Sigmoid colon (tissue), 4 donors: ENCODE measurements around the gene AMMECR1.

Experiments used
- POLR2A ChIP-seq, 2 donors: fragments of 450-650 bp; IDR thresholded peaks; one replicate each; pipeline ENCODE4 v1.6.1; 2016; ENCODE audit warnings: antibody characterized with exemption in 2 of 2, mild to moderate bottlenecking in 2 of 2, moderate library complexity in 2 of 2
- POLR2AphosphoS5 ChIP-seq, 4 donors: sonication (generic); formaldehyde crosslinking; IDR thresholded peaks; one replicate each; pipeline ENCODE4 v1.6.1; 2017; ENCODE audit warnings: antibody characterized with exemption in 4 of 4
- TF ChIP-seq, protein P1 (sequence below), 4 experiments: fragments of 450-650 bp in 3 of 4; fragments of 200-600 bp in 1 of 4; IDR thresholded peaks; one replicate each; pipeline ENCODE4 v1.5.1; 2016 to 2019; ENCODE audit warnings: antibody characterized with exemption in 4 of 4, mild to moderate bottlenecking in 3 of 4, moderate library complexity in 2 of 4

DNA sequence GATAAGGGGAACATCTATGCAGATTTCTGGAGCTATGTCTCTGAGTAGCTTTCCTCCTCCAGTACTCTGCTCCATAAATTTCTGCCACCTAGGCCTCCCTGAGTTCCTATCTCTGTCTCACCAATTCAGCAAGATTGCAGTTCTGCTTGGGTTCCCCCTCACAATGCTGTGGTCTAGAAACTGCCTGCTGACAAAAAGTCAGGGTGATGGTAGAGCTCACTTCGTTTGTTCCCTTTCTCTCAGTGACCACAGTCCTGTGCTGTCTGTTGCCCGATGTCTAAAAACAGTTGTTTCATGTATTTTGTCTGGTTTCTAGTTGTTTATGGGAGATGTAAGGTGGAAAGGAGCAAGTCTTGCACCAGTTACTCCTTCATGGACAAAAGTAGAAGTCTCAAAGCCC lies 41.1 kb downstream of the AMMECR1 start:
- TF ChIP-seq, protein P1, sequence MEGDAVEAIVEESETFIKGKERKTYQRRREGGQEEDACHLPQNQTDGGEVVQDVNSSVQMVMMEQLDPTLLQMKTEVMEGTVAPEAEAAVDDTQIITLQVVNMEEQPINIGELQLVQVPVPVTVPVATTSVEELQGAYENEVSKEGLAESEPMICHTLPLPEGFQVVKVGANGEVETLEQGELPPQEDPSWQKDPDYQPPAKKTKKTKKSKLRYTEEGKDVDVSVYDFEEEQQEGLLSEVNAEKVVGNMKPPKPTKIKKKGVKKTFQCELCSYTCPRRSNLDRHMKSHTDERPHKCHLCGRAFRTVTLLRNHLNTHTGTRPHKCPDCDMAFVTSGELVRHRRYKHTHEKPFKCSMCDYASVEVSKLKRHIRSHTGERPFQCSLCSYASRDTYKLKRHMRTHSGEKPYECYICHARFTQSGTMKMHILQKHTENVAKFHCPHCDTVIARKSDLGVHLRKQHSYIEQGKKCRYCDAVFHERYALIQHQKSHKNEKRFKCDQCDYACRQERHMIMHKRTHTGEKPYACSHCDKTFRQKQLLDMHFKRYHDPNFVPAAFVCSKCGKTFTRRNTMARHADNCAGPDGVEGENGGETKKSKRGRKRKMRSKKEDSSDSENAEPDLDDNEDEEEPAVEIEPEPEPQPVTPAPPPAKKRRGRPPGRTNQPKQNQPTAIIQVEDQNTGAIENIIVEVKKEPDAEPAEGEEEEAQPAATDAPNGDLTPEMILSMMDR (IDR thresholded peaks at IDR 0.05) = no peak
- no peak for TF ChIP-seq POLR2A (IDR thresholded peaks at IDR 0.05)
- no peak for TF ChIP-seq POLR2AphosphoS5 (IDR thresholded peaks at IDR 0.05)
